ENCODE data around the gene ITGAX. TPM values are rescaled to one million over a fixed set of nuclear protein-coding genes. Genes with fewer than 3 reads are reported as not detected.
"Not testable (repeated sequence)": the region's sequence is repeated elsewhere in the genome, so short reads cannot be mapped to it uniquely, and the experiment has no call there.

The ITGAX gene
- 1 to 10 TPM in 3 of 4 donors, not detected in 1; 1.4 to 3.5 (median 2.6) TPM for total RNA-seq

GRCh38 chr16:31354394-31355291 lies at the start of gene ITGAX:
Gene ITGAX (plus strand): TSS chr16:31355176. CDS start chr16:31355255, 79 bp downstream.
- no peaks in the 10 kb centered on the region for H3K36me3 ChIP-seq
- H3K4me3 ChIP-seq: no peak within 1 kb of the TSS
- TF ChIP-seq POLR2A (IDR thresholded peaks at IDR 0.05): no peak
- TF ChIP-seq CTCF (IDR thresholded peaks at IDR 0.05): no peak
- H3K27ac ChIP-seq: no peak within 1 kb of the TSS
- no peaks in the 10 kb centered on the region for H3K27me3 ChIP-seq
- no peaks in the 10 kb centered on the region for H3K4me1 ChIP-seq
- intact Hi-C loops (cut with DNase I; ENCODE audit: low total_unique reads): no loop called here
- DNase-seq: peak in 1 of 2 donors; percentile 25
- no peaks in the 10 kb centered on the region for H3K9me3 ChIP-seq

GRCh38 chr16:31305219-31305618 lies 49.8 kb upstream of the ITGAX start:
- intact Hi-C loops (cut with DNase I; ENCODE audit: low total_unique reads): no loop called here
- Histone ChIP-seq H3K36me3 (no peaks in the 10 kb centered on the region), H3K27me3 (no peaks in the 10 kb centered on the region), H3K4me1 (no peaks in the 10 kb centered on the region), H3K9me3 (no peaks in the 10 kb centered on the region), H3K27ac (no peak overlapping the region), H3K4me3 (no peak overlapping the region)
- DNase-seq: no peak
- TF ChIP-seq POLR2A (IDR thresholded peaks at IDR 0.05): no peak
- TF ChIP-seq CTCF (IDR thresholded peaks at IDR 0.05): no peak

GRCh38 chr16:31308381-31308780 lies 46.6 kb upstream of the ITGAX start:
- H3K36me3 ChIP-seq; H3K9me3 ChIP-seq; DNase-seq; H3K27ac ChIP-seq; intact Hi-C loops (cut with DNase I; ENCODE audit: low total_unique reads); H3K4me1 ChIP-seq; H3K27me3 ChIP-seq; H3K4me3 ChIP-seq: not testable (repeated sequence)

- no peak overlapping the region for H3K27ac ChIP-seq
- no peaks in the 10 kb centered on the region for H3K4me1 ChIP-seq
- TF ChIP-seq POLR2A (IDR thresholded peaks at IDR 0.05) (no peak), CTCF (IDR thresholded peaks at IDR 0.05) (no peak)
- H3K36me3 ChIP-seq: no peaks in the 10 kb centered on the region
- intact Hi-C loops (cut with DNase I; ENCODE audit: low total_unique reads): no loop called here
- DNase-seq: no peak
- peaks cover 0 to 4% of the 10 kb centered on the region in 2 donors for H3K9me3 ChIP-seq
- H3K27me3 ChIP-seq: no peaks in the 10 kb centered on the region
- H3K4me3 ChIP-seq: no peak overlapping the region
These were observed 32.5 kb upstream of the ITGAX start for GRCh38 chr16:31322500-31322899.

- intact Hi-C loops (cut with DNase I; ENCODE audit: low total_unique reads): no loop called here
- TF ChIP-seq POLR2A (IDR thresholded peaks at IDR 0.05) (no peak), CTCF (IDR thresholded peaks at IDR 0.05) (no peak)
- Histone ChIP-seq H3K27me3 (no peaks in the 10 kb centered on the region), H3K4me3 (no peak overlapping the region), H3K27ac (no peak overlapping the region), H3K36me3 (no peaks in the 10 kb centered on the region), H3K9me3 (no peaks in the 10 kb centered on the region), H3K4me1 (no peaks in the 10 kb centered on the region)
- no peak for DNase-seq
These were observed 30.9 kb upstream of the ITGAX start for GRCh38 chr16:31323959-31324629.
